BLaER1 treated with 17β-estradiol and CSF1 and Interleukin-3, amounts not matched to agents 10 nM and 100 nM (cell line): ENCODE results near the gene BHLHE23.
A peak's percentile ranks its signal among the peaks of the same experiment; 100 is the strongest.
"Not testable (repeated sequence)": the region's sequence is repeated elsewhere in the genome, so short reads cannot be mapped to it uniquely, and the experiment has no call there.

Experiments used
- H3K27ac ChIP-seq, 11 experiments: shearing (Covaris generic); formaldehyde crosslinking; 2 replicates each; pipeline ENCODE4 v1.8.1; 2022
- H3K27me3 ChIP-seq, 11 experiments: shearing (Covaris generic); formaldehyde crosslinking; 2 replicates each; pipeline ENCODE4 v1.8.1; 2022
- H3K36me3 ChIP-seq, 11 experiments: shearing (Covaris generic); formaldehyde crosslinking; 2 replicates each; pipeline ENCODE4 v1.8.1; 2022
- H3K4me1 ChIP-seq, 10 experiments: shearing (Covaris generic); formaldehyde crosslinking; 2 replicates each; pipeline ENCODE4 v1.8.1; 2022
- H3K4me2 ChIP-seq, 11 experiments: shearing (Covaris generic); formaldehyde crosslinking; 2 replicates each; pipeline ENCODE4 v1.8.1; 2022
- H3K4me3 ChIP-seq, 10 experiments: shearing (Covaris generic); formaldehyde crosslinking; 2 replicates each; pipeline ENCODE4 v1.8.1; 2022
- H3K9ac ChIP-seq, 11 experiments: shearing (Covaris generic); formaldehyde crosslinking; 2 replicates each; pipeline ENCODE4 v1.8.1; 2022
- H3K9me3 ChIP-seq, 11 experiments: shearing (Covaris generic); formaldehyde crosslinking; replicated peaks in 1 of 11; 2 replicates each; pipeline ENCODE4 v1.8.1; 2022
- H4K20me1 ChIP-seq, 11 experiments: shearing (Covaris generic); formaldehyde crosslinking; 2 replicates each; pipeline ENCODE4 v1.8.1; 2022
- Cebpa-rat ChIP-seq, 11 experiments: shearing (Covaris generic); IDR thresholded peaks; 2 replicates each; pipeline ENCODE4 v1.8.1; 2022

The BHLHE23 gene

GRCh38 chr20:62965363-62965771 is 41.4 kb downstream of the BHLHE23 start:
- H4K20me1 ChIP-seq = peaks cover 25 to 99% (median 66%) of the 10 kb centered on the region in 11 experiments
- H3K36me3 ChIP-seq = peaks cover 57 to 76% (median 70%) of the 10 kb centered on the region in 11 experiments
- TF ChIP-seq Cebpa-rat (IDR thresholded peaks at IDR 0.05) = no peak
- no peaks in the 10 kb centered on the region for H3K27me3 ChIP-seq
- H3K4me3 ChIP-seq = no peak overlapping the region
- H3K9ac ChIP-seq = peak overlapping the region in 6 of 11 experiments; percentile 8 to 51 (median 32); a peak in 6 of 22 replicates
- peaks cover 23 to 39% (median 35%) of the 10 kb centered on the region in 10 experiments for H3K4me1 ChIP-seq
- no peaks in the 10 kb centered on the region for H3K9me3 ChIP-seq
- peak overlapping the region; percentile 50 to 79 (median 67); a peak in 21 of 22 replicates for H3K4me2 ChIP-seq
- H3K27ac ChIP-seq = peak overlapping the region in 4 of 11 experiments; percentile 25 to 39 (median 34); a peak in 5 of 22 replicates

GRCh38 chr20:62964700-62965099 is 42.1 kb downstream of the BHLHE23 start:
- Histone ChIP-seq H4K20me1 (peaks cover 32 to 99% (median 73%) of the 10 kb centered on the region in 11 experiments), H3K4me1 (peaks cover 25 to 45% (median 42%) of the 10 kb centered on the region in 10 experiments), H3K36me3 (peaks cover 61 to 81% (median 75%) of the 10 kb centered on the region in 11 experiments), H3K4me3 (no peak overlapping the region), H3K27me3 (no peaks in the 10 kb centered on the region), H3K9me3 (no peaks in the 10 kb centered on the region), H3K4me2 (peak overlapping the region; percentile 50 to 79 (median 67)), H3K9ac (peak overlapping the region in 7 of 11 experiments; percentile 11 to 51 (median 30); a peak in 8 of 22 replicates), H3K27ac (peak overlapping the region in 5 of 11 experiments; percentile 23 to 43 (median 37); a peak in 6 of 22 replicates)
- no peak for TF ChIP-seq Cebpa-rat (IDR thresholded peaks at IDR 0.05)

- H4K20me1 ChIP-seq = peaks cover 41 to 100% (median 82%) of the 10 kb centered on the region in 11 experiments
- H3K9ac ChIP-seq = peak overlapping the region in 5 of 11 experiments; percentile 11 to 51 (median 30); a peak in 6 of 22 replicates
- peak overlapping the region; percentile 50 to 79 (median 67) for H3K4me2 ChIP-seq
- no peaks in the 10 kb centered on the region for H3K27me3 ChIP-seq
- no peak overlapping the region for H3K4me3 ChIP-seq
- H3K27ac ChIP-seq = peak overlapping the region in 5 of 11 experiments; percentile 23 to 43 (median 37); a peak in 5 of 22 replicates
- peaks cover 34 to 54% (median 51%) of the 10 kb centered on the region in 10 experiments for H3K4me1 ChIP-seq
- TF ChIP-seq Cebpa-rat (IDR thresholded peaks at IDR 0.05) = no peak
- H3K9me3 ChIP-seq = no peaks in the 10 kb centered on the region
- H3K36me3 ChIP-seq = peaks cover 61 to 90% (median 77%) of the 10 kb centered on the region in 11 experiments
Measured at GRCh38 chr20:62963614-62964397, 43.0 kb downstream of the BHLHE23 start.

- peaks cover 40 to 62% (median 58%) of the 10 kb centered on the region in 10 experiments for H3K4me1 ChIP-seq
- no peak overlapping the region for H3K27ac ChIP-seq
- H3K9ac ChIP-seq = no peak overlapping the region
- TF ChIP-seq Cebpa-rat (IDR thresholded peaks at IDR 0.05) = no peak
- H4K20me1 ChIP-seq = peaks cover 48 to 100% (median 88%) of the 10 kb centered on the region in 11 experiments
- peaks cover 68 to 95% (median 82%) of the 10 kb centered on the region in 11 experiments for H3K36me3 ChIP-seq
- no peak overlapping the region for H3K4me3 ChIP-seq
- peak overlapping the region in 2 of 11 experiments; percentile 61 to 76; a peak in 2 of 22 replicates for H3K4me2 ChIP-seq
- no peaks in the 10 kb centered on the region for H3K9me3 ChIP-seq
- H3K27me3 ChIP-seq = no peaks in the 10 kb centered on the region
Measured at GRCh38 chr20:62962891-62963613, 43.7 kb downstream of the BHLHE23 start.

- no peak overlapping the region for H3K27ac ChIP-seq
- peaks cover 69 to 95% (median 83%) of the 10 kb centered on the region in 11 experiments for H3K36me3 ChIP-seq
- H4K20me1 ChIP-seq = peaks cover 55 to 100% (median 90%) of the 10 kb centered on the region in 11 experiments
- no peak for TF ChIP-seq Cebpa-rat (IDR thresholded peaks at IDR 0.05)
- peaks cover 40 to 69% (median 65%) of the 10 kb centered on the region in 10 experiments for H3K4me1 ChIP-seq
- H3K4me3 ChIP-seq = no peak overlapping the region
- no peaks in the 10 kb centered on the region for H3K27me3 ChIP-seq
- no peak overlapping the region for H3K4me2 ChIP-seq
- H3K9ac ChIP-seq = peak overlapping the region in 2 of 11 experiments; percentile 44; a peak in 1 of 22 replicates
- no peaks in the 10 kb centered on the region for H3K9me3 ChIP-seq
Measured at GRCh38 chr20:62962221-62962879, 44.4 kb downstream of the BHLHE23 start.

- H3K4me3 ChIP-seq = no peak overlapping the region
- no peaks in the 10 kb centered on the region for H3K9me3 ChIP-seq
- H3K27me3 ChIP-seq = no peaks in the 10 kb centered on the region
- H3K36me3 ChIP-seq = peaks cover 69 to 95% (median 83%) of the 10 kb centered on the region in 11 experiments
- peak overlapping the region in 2 of 11 experiments; percentile 9 to 14; a peak in 1 of 22 replicates for H3K4me2 ChIP-seq
- TF ChIP-seq Cebpa-rat (IDR thresholded peaks at IDR 0.05) = no peak
- peak overlapping the region in 5 of 11 experiments; percentile 24 to 44 (median 32); a peak in 8 of 22 replicates for H3K9ac ChIP-seq
- H3K4me1 ChIP-seq = peaks cover 40 to 74% (median 71%) of the 10 kb centered on the region in 10 experiments
- peaks cover 61 to 100% (median 92%) of the 10 kb centered on the region in 11 experiments for H4K20me1 ChIP-seq
- peak overlapping the region in 3 of 11 experiments; percentile 23 to 42 (median 28); a peak in 2 of 22 replicates for H3K27ac ChIP-seq
Measured at GRCh38 chr20:62961799-62962198, 45.0 kb downstream of the BHLHE23 start.

- peak overlapping the region in 2 of 11 experiments; percentile 9 to 14; a peak in 1 of 22 replicates for H3K4me2 ChIP-seq
- no peaks in the 10 kb centered on the region for H3K27me3 ChIP-seq
- H3K27ac ChIP-seq = peak overlapping the region in 3 of 11 experiments; percentile 23 to 42 (median 28); a peak in 2 of 22 replicates
- peaks cover 69 to 95% (median 83%) of the 10 kb centered on the region in 11 experiments for H3K36me3 ChIP-seq
- H4K20me1 ChIP-seq = peaks cover 65 to 100% (median 92%) of the 10 kb centered on the region in 11 experiments
- H3K9me3 ChIP-seq = no peaks in the 10 kb centered on the region
- no peak overlapping the region for H3K4me3 ChIP-seq
- peaks cover 41 to 79% (median 75%) of the 10 kb centered on the region in 10 experiments for H3K4me1 ChIP-seq
- no peak for TF ChIP-seq Cebpa-rat (IDR thresholded peaks at IDR 0.05)
- peak overlapping the region in 5 of 11 experiments; percentile 24 to 44 (median 32); a peak in 9 of 22 replicates for H3K9ac ChIP-seq
Measured at GRCh38 chr20:62961310-62961783, 45.4 kb downstream of the BHLHE23 start.

GRCh38 chr20:62960446-62961309 is 46.1 kb downstream of the BHLHE23 start:
- Histone ChIP-seq H3K4me2 (peak overlapping the region in 9 of 11 experiments; percentile 97 to 100 (median 100); a peak in 17 of 22 replicates), H3K4me1 (peaks cover 47 to 85% (median 79%) of the 10 kb centered on the region in 10 experiments), H3K36me3 (peaks cover 73 to 97% (median 85%) of the 10 kb centered on the region in 11 experiments), H3K27ac (peak overlapping the region in 1 of 11 experiments; percentile 2; a peak in 1 of 22 replicates), H4K20me1 (peaks cover 72 to 100% (median 96%) of the 10 kb centered on the region in 11 experiments)
- not testable (repeated sequence) for H3K9ac ChIP-seq, H3K27me3 ChIP-seq, H3K4me3 ChIP-seq, H3K9me3 ChIP-seq
